HG03159 (cell line): ENCODE results near the gene FGF14.

Experiments
- ATAC-seq: cut with Tn5 transposase; IDR thresholded peaks from one replicate; pipeline ENCODE4 v1.9.1; 2021; ENCODE audit warnings: mild to moderate bottlenecking, moderate library complexity; ENCODE audit not compliant: unreplicated experiment

Gene FGF14

GRCh38 chr13:102311901-102312300 lies 89.9 kb downstream of the FGF14 start:
- ATAC-seq: peak; percentile 87

GRCh38 chr13:102311419-102311796 lies 90.4 kb downstream of the FGF14 start:
- ATAC-seq: no peak

GRCh38 chr13:102310691-102311418 lies 91.0 kb downstream of the FGF14 start:
- ATAC-seq: no peak

- ATAC-seq: no peak
Observed at GRCh38 chr13:102309110-102309509, 92.7 kb downstream of the FGF14 start.

GRCh38 chr13:102302534-102302933 lies 99.3 kb downstream of the FGF14 start:
- no peak for ATAC-seq

GRCh38 chr13:102300379-102300778 lies 101.5 kb downstream of the FGF14 start:
- ATAC-seq: no peak

GRCh38 chr13:102299366-102299765 lies 102.5 kb downstream of the FGF14 start:
- ATAC-seq: no peak

GRCh38 chr13:102298051-102298450 lies 103.8 kb downstream of the FGF14 start:
- no peak for ATAC-seq

GRCh38 chr13:102295316-102296048 lies 106.4 kb downstream of the FGF14 start:
- ATAC-seq: no peak

GRCh38 chr13:102294407-102295018 lies 107.3 kb downstream of the FGF14 start:
- no peak for ATAC-seq

GRCh38 chr13:102293723-102294122 lies 108.1 kb downstream of the FGF14 start:
- no peak for ATAC-seq

- no peak for ATAC-seq
Observed at GRCh38 chr13:102291587-102292218, 110.1 kb downstream of the FGF14 start.

- ATAC-seq: no peak
Observed at GRCh38 chr13:102289606-102290005, 112.2 kb downstream of the FGF14 start.

- no peak for ATAC-seq
Observed at GRCh38 chr13:102286326-102286725, 115.5 kb downstream of the FGF14 start.

GRCh38 chr13:102280366-102280765 lies 121.5 kb downstream of the FGF14 start:
- ATAC-seq: no peak

GRCh38 chr13:102277286-102277685 lies 124.6 kb downstream of the FGF14 start:
- ATAC-seq: no peak

- ATAC-seq: no peak
Observed at GRCh38 chr13:102276404-102276803, 125.4 kb downstream of the FGF14 start.

GRCh38 chr13:102275969-102276368 lies 125.9 kb downstream of the FGF14 start:
- ATAC-seq: no peak

GRCh38 chr13:102273111-102273510 lies 128.7 kb downstream of the FGF14 start:
- no peak for ATAC-seq

GRCh38 chr13:102267191-102267590 lies 134.7 kb downstream of the FGF14 start:
- no peak for ATAC-seq

GRCh38 chr13:102261809-102262208 lies 140.0 kb downstream of the FGF14 start:
- ATAC-seq: no peak

GRCh38 chr13:102261316-102261715 lies 140.5 kb downstream of the FGF14 start:
- no peak for ATAC-seq
